Measurements from ENCODE around the gene HDAC9.

GRCh38 chr7:18824157-18824556, 328.6 kb downstream of the HDAC9 start:
- no peak for TF ChIP-seq CTCF (IDR thresholded peaks at IDR 0.05; ENCODE audit: borderline replicate concordance, extremely low read depth, low read length, poor library complexity, severe bottlenecking)
- no peak for TF ChIP-seq EZH2 (IDR thresholded peaks at IDR 0.05; ENCODE audit: borderline replicate concordance, low read depth, low read length, severe bottlenecking)

All from DND-41 (cell line).